Measurements from ENCODE around the gene MIER2. TPM values are rescaled to one million over a fixed set of nuclear protein-coding genes. Genes with fewer than 3 reads are reported as not detected.

MIER2 gene
- total RNA-seq, 1 donor: 14.8 TPM

GRCh38 chr19:282501-282900 is 62.1 kb downstream of the MIER2 start:
- no peak overlapping the region for H3K4me2 ChIP-seq (ENCODE audit: insufficient read depth, low read length)
- H3K27ac ChIP-seq (ENCODE audit: low read depth, low read length): no peak overlapping the region
- no peaks in the 10 kb centered on the region for H3K36me3 ChIP-seq (ENCODE audit: insufficient read depth, low read length)
- no peaks in the 10 kb centered on the region for H3K79me2 ChIP-seq (ENCODE audit: insufficient read depth, low read length)
- TF ChIP-seq CTCF (IDR thresholded peaks at IDR 0.05; ENCODE audit: extremely low read depth, low read depth, low read length): no peak
- H3K27me3 ChIP-seq (ENCODE audit: insufficient read depth, low read length): no peaks in the 10 kb centered on the region
- H3K4me1 ChIP-seq (ENCODE audit: insufficient read depth, low read length): no peaks in the 10 kb centered on the region
- H3K9me3 ChIP-seq (ENCODE audit: low read depth, low read length): no peaks in the 10 kb centered on the region
- no peaks in the 10 kb centered on the region for H4K20me1 ChIP-seq (ENCODE audit: insufficient read depth, low read length)
- H2AFZ ChIP-seq (ENCODE audit: low read length): no peak overlapping the region
- no peak for DNase-seq (ENCODE audit: insufficient read length, low spot score, missing footprints)
- no peak overlapping the region for H3K4me3 ChIP-seq (ENCODE audit: insufficient read depth, low read length)

GRCh38 chr19:281992-282391 is 62.6 kb downstream of the MIER2 start:
- Histone ChIP-seq H3K4me3 (ENCODE audit: insufficient read depth, low read length) (no peak overlapping the region), H3K27ac (ENCODE audit: low read depth, low read length) (no peak overlapping the region), H3K9me3 (ENCODE audit: low read depth, low read length) (no peaks in the 10 kb centered on the region), H4K20me1 (ENCODE audit: insufficient read depth, low read length) (no peaks in the 10 kb centered on the region), H3K4me1 (ENCODE audit: insufficient read depth, low read length) (no peaks in the 10 kb centered on the region), H2AFZ (ENCODE audit: low read length) (no peak overlapping the region), H3K4me2 (ENCODE audit: insufficient read depth, low read length) (no peak overlapping the region), H3K36me3 (ENCODE audit: insufficient read depth, low read length) (no peaks in the 10 kb centered on the region), H3K79me2 (ENCODE audit: insufficient read depth, low read length) (no peaks in the 10 kb centered on the region), H3K27me3 (ENCODE audit: insufficient read depth, low read length) (peaks cover 4% of the 10 kb centered on the region)
- peak; percentile 69 for DNase-seq (ENCODE audit: insufficient read length, low spot score, missing footprints)
- no peak for TF ChIP-seq CTCF (IDR thresholded peaks at IDR 0.05; ENCODE audit: extremely low read depth, low read depth, low read length)

- H3K9me3 ChIP-seq (ENCODE audit: low read depth, low read length): no peaks in the 10 kb centered on the region
- no peaks in the 10 kb centered on the region for H3K36me3 ChIP-seq (ENCODE audit: insufficient read depth, low read length)
- H3K4me1 ChIP-seq (ENCODE audit: insufficient read depth, low read length): no peaks in the 10 kb centered on the region
- H2AFZ ChIP-seq (ENCODE audit: low read length): no peak overlapping the region
- H3K4me2 ChIP-seq (ENCODE audit: insufficient read depth, low read length): no peak overlapping the region
- H3K27ac ChIP-seq (ENCODE audit: low read depth, low read length): no peak overlapping the region
- H4K20me1 ChIP-seq (ENCODE audit: insufficient read depth, low read length): no peaks in the 10 kb centered on the region
- H3K27me3 ChIP-seq (ENCODE audit: insufficient read depth, low read length): peaks cover 5% of the 10 kb centered on the region
- H3K79me2 ChIP-seq (ENCODE audit: insufficient read depth, low read length): no peaks in the 10 kb centered on the region
- H3K4me3 ChIP-seq (ENCODE audit: insufficient read depth, low read length): no peak overlapping the region
- DNase-seq (ENCODE audit: insufficient read length, low spot score, missing footprints): peak; percentile 38
- TF ChIP-seq CTCF (IDR thresholded peaks at IDR 0.05; ENCODE audit: extremely low read depth, low read depth, low read length): no peak
Measured at GRCh38 chr19:281156-281853, 63.3 kb downstream of the MIER2 start.

- Histone ChIP-seq H3K4me2 (ENCODE audit: insufficient read depth, low read length) (no peak overlapping the region), H3K79me2 (ENCODE audit: insufficient read depth, low read length) (no peaks in the 10 kb centered on the region), H3K4me3 (ENCODE audit: insufficient read depth, low read length) (no peak overlapping the region), H3K27ac (ENCODE audit: low read depth, low read length) (no peak overlapping the region), H3K27me3 (ENCODE audit: insufficient read depth, low read length) (peaks cover 6% of the 10 kb centered on the region), H3K36me3 (ENCODE audit: insufficient read depth, low read length) (no peaks in the 10 kb centered on the region), H4K20me1 (ENCODE audit: insufficient read depth, low read length) (no peaks in the 10 kb centered on the region), H3K9me3 (ENCODE audit: low read depth, low read length) (no peaks in the 10 kb centered on the region), H2AFZ (ENCODE audit: low read length) (no peak overlapping the region), H3K4me1 (ENCODE audit: insufficient read depth, low read length) (no peaks in the 10 kb centered on the region)
- DNase-seq (ENCODE audit: insufficient read length, low spot score, missing footprints): peak; percentile 27
- no peak for TF ChIP-seq CTCF (IDR thresholded peaks at IDR 0.05; ENCODE audit: extremely low read depth, low read depth, low read length)
Measured at GRCh38 chr19:280541-281009, 64.0 kb downstream of the MIER2 start.
